ENCODE measurements around the gene ZNF629. TPM values are rescaled to one million over a fixed set of nuclear protein-coding genes. Genes with fewer than 3 reads are reported as not detected.

Gene ZNF629
- total and polyA plus RNA-seq, 12 donors = 7.9 to 27.0 (median 21.9) TPM

DNA sequence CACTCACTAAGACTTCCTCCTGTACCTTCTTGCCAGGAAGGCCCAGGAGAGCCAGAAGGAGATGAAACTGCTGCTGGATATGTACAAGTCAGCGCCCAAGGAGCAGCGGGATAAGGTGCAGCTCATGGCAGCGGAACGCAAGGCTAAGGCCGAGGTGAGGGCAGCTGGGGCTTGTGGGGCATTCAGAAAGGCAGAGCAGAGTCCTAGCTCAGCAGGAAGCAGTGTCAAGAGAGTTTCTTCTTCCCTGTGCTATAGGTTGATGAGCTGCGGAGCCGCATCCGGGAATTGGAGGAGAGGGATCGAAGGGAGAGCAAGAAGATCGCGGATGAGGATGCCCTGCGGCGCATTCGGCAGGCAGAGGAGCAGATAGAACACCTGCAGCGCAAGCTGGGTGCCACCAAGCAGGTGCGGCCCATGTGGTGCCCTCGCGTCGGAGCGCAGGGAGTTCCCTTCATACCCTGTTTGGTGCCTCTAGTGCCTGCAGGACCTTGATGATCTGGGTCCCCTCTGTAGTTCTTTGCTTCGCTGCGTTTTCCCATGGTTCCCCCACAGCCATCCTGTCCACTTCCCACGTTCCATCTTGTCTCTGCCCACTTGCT, 18.3 kb downstream of the ZNF629 start:
- H3K36me3 ChIP-seq (replicated peaks in 1 of 2) = peaks cover 0 to 100% of the 10 kb centered on the region in 2 donors
- H3K4me1 ChIP-seq (replicated peaks in 1 of 2) = peaks cover 4 to 8% of the 10 kb centered on the region in 2 donors
- TF ChIP-seq CTCF (IDR thresholded peaks at IDR 0.05) (no peak), POLR2A (IDR thresholded peaks at IDR 0.05) (no peak)
- H3K27me3 ChIP-seq = no peaks in the 10 kb centered on the region
- no peaks in the 10 kb centered on the region for H3K9me3 ChIP-seq (replicated peaks in 1 of 3)
- no peak overlapping the region for H3K4me3 ChIP-seq
- WGBS, 4 donors = 92 to 94% (median 94%) methylated on average over 22 to 23 of the region's 23 CpGs
- intact Hi-C loops (cut with DNase I) = no loop called here
- no peak for DNase-seq
- no peak overlapping the region for H3K27ac ChIP-seq

- Histone ChIP-seq H3K27me3 (no peaks in the 10 kb centered on the region), H3K4me1 (replicated peaks in 1 of 2) (peaks cover 12 to 15% of the 10 kb centered on the region in 2 donors), H3K36me3 (replicated peaks in 1 of 2) (peaks cover 0 to 93% of the 10 kb centered on the region in 2 donors), H3K27ac (no peak overlapping the region), H3K4me3 (no peak overlapping the region), H3K9me3 (replicated peaks in 1 of 3) (no peaks in the 10 kb centered on the region)
- WGBS, 4 donors = 91 to 94% (median 92%) methylated on average over 13 to 18 of the region's 18 CpGs
- intact Hi-C loops (cut with DNase I) = no loop called here
- no peak for DNase-seq
- TF ChIP-seq CTCF (IDR thresholded peaks at IDR 0.05) (no peak), POLR2A (IDR thresholded peaks at IDR 0.05) (no peak)
Observed at GRCh38 chr16:30767767-30768465, 19.1 kb downstream of the ZNF629 start.

DNA sequence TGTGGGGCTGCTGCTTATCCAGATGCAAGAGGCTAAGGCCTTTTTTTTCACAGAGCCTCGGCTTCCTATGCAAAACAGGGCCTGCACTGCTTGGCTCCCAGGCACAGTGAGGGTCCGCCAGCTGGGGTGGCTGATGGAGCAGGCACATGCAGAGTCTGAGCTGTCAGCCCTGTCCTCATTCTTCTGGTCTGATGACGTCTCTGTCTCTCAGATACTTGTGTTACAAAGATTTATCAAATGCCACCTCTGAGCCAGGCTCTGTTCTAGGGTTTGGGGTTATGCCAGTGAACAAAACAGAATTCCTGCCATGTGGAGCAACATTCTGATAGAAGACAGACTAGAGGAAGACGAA, 20.1 kb downstream of the ZNF629 start:
- Histone ChIP-seq H3K4me1 (replicated peaks in 1 of 2) (peaks cover 14 to 20% of the 10 kb centered on the region in 2 donors), H3K27me3 (no peaks in the 10 kb centered on the region), H3K27ac (no peak overlapping the region), H3K9me3 (replicated peaks in 1 of 3) (no peaks in the 10 kb centered on the region), H3K36me3 (replicated peaks in 1 of 2) (peaks cover 0 to 83% of the 10 kb centered on the region in 2 donors), H3K4me3 (no peak overlapping the region)
- no peak for TF ChIP-seq CTCF (IDR thresholded peaks at IDR 0.05)
- TF ChIP-seq POLR2A (IDR thresholded peaks at IDR 0.05) = no peak
- no peak for DNase-seq
- intact Hi-C loops (cut with DNase I) = no loop called here
- 67 to 79% (median 73%) methylated on average over 3 to 4 of the region's 4 CpGs for WGBS, 4 donors

DNA sequence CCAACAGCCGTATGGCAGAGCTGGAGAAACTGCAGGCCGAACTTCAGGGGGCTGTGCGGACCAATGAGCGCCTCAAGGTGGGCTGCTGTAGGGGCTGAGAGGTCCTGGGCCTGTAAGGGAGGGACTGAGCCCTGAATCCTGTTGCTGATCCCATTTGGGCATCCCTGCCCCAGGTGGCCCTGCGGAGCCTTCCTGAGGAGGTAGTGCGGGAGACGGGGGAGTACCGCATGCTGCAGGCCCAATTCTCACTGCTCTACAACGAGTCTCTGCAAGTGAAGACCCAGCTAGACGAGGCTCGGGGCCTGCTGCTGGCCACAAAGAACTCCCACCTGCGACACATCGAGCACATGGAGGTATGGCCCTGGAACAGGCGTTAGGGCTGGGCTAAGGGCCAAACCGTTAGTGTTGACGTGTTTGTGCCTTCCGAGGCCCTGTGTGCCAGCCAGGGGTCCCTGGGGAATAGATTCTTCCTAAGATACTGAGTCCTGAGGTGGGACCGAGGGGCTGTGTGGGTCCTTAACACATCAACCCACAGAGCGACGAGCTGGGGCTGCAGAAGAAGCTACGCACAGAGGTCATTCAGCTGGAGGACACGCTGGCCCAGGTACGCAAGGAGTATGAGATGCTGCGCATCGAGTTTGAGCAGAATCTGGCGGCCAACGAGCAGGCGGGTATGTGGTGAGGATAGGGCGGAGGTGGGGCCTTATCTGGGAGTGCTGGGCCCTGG, 20.6 kb downstream of the ZNF629 start:
- Histone ChIP-seq H3K4me3 (no peak overlapping the region), H3K27me3 (no peaks in the 10 kb centered on the region), H3K9me3 (replicated peaks in 1 of 3) (no peaks in the 10 kb centered on the region), H3K27ac (no peak overlapping the region), H3K36me3 (replicated peaks in 1 of 2) (peaks cover 0 to 78% of the 10 kb centered on the region in 2 donors), H3K4me1 (replicated peaks in 1 of 2) (peaks cover 16 to 23% of the 10 kb centered on the region in 2 donors)
- no peak for TF ChIP-seq CTCF (IDR thresholded peaks at IDR 0.05)
- no peak for TF ChIP-seq POLR2A (IDR thresholded peaks at IDR 0.05)
- DNase-seq = peak in 1 of 7 donors; percentile 11
- 85 to 92% (median 87%) methylated on average over 26 to 29 of the region's 29 CpGs for WGBS, 4 donors
- intact Hi-C loops (cut with DNase I) = no loop called here

Measured in adrenal gland (tissue), 12 donors.